IMR-90 (cell line): ENCODE results near the gene RAD21L1. TPM values are rescaled to one million over a fixed set of nuclear protein-coding genes. Genes with fewer than 3 reads are reported as not detected.

ENCODE experiments used
- ATAC-seq: fragments of 200-7000 bp; cut with Tn5 transposase; 2 replicates; pipeline ENCODE4 v1.9.1; 2020; ENCODE audit warnings: low read depth, mild to moderate bottlenecking, moderate library complexity
- BruUV-seq: library from RNA; stranded (reverse); fragments of 400-500 nt; replicated peaks from 2 replicates; lab custom pipeline; 2021; lab: Mats Ljungman, UMichigan
- CTCF ChIA-PET: fragments of 300-600 bp; formaldehyde crosslinking; extraction: SDS; loops from one replicate; lab custom pipeline; 2021; ENCODE audit warnings: antibody characterized with exemption; lab: Yijun Ruan, JAX
- POLR2A ChIA-PET: fragments of 300-600 bp; sonication (Branson Sonifier 250); formaldehyde crosslinking; loops from one replicate; lab custom pipeline; 2022; ENCODE audit warnings: antibody characterized with exemption; ENCODE audit not compliant: unreplicated experiment; lab: Charles Lee
- DNase-seq: peaks from one replicate; pipeline ENCODE4 v3.0.0; 2013
- H2AFZ ChIP-seq: replicated peaks from 2 replicates; pipeline ENCODE3; 2013; ENCODE audit warnings: low read length, mild to moderate bottlenecking; ENCODE audit not compliant: poor library complexity
- H2AK5ac ChIP-seq: 2 replicates; pipeline ENCODE4 v1.6.1; 2013; ENCODE audit warnings: low read depth, low read length, inconsistent platforms
- H2AK9ac ChIP-seq: replicated peaks from 2 replicates; pipeline ENCODE3; 2013; ENCODE audit warnings: mild to moderate bottlenecking, low read depth, low read length, moderate library complexity; ENCODE audit not compliant: poor library complexity
- H2BK120ac ChIP-seq: 2 replicates; pipeline ENCODE4 v1.6.1; 2013; ENCODE audit warnings: low read depth, low read length, inconsistent platforms
- H2BK15ac ChIP-seq: 3 replicates; pipeline ENCODE4 v1.6.1; 2013; ENCODE audit warnings: low read depth, low read length, inconsistent platforms
- H2BK20ac ChIP-seq: 2 replicates; pipeline ENCODE4 v1.6.1; 2013; ENCODE audit warnings: low read depth, mild to moderate bottlenecking, inconsistent platforms, low read length, moderate library complexity
- H2BK5ac ChIP-seq: 2 replicates; pipeline ENCODE4 v1.6.1; 2013; ENCODE audit warnings: mild to moderate bottlenecking, low read depth, low read length, inconsistent platforms; ENCODE audit not compliant: poor library complexity, severe bottlenecking
- H3K14ac ChIP-seq: replicated peaks from 2 replicates; pipeline ENCODE4 v1.6.1; 2013; ENCODE audit warnings: low read depth, low read length, inconsistent platforms
- H3K18ac ChIP-seq: 2 replicates; pipeline ENCODE4 v1.6.1; 2013; ENCODE audit warnings: low read depth, low read length, control low read depth
- H3K23ac ChIP-seq: 2 replicates; pipeline ENCODE4 v1.6.1; 2013; ENCODE audit warnings: low read depth, low read length, inconsistent platforms
- H3K27ac ChIP-seq: 2 replicates; pipeline ENCODE4 v1.5.1; 2013; ENCODE audit warnings: mild to moderate bottlenecking, control low read depth, low read length; ENCODE audit not compliant: insufficient read depth
- H3K27me3 ChIP-seq: 2 replicates; pipeline ENCODE4 v1.6.1; 2013; ENCODE audit warnings: low read length; ENCODE audit not compliant: control insufficient read depth, insufficient read depth
- H3K36me3 ChIP-seq: 2 replicates; pipeline ENCODE4 v1.6.1; 2013; ENCODE audit warnings: low read length, mixed read lengths; ENCODE audit not compliant: control insufficient read depth, insufficient read depth
- H3K4ac ChIP-seq: 2 replicates; pipeline ENCODE4 v1.6.1; 2013; ENCODE audit warnings: low read depth, low read length, inconsistent platforms
- H3K4me1 ChIP-seq: 2 replicates; pipeline ENCODE4 v1.6.1; 2013; ENCODE audit warnings: low read length, mixed read lengths; ENCODE audit not compliant: control insufficient read depth, insufficient read depth
- H3K4me2 ChIP-seq: 2 replicates; pipeline ENCODE4 v1.6.1; 2013; ENCODE audit warnings: low read depth, mild to moderate bottlenecking, control low read depth, low read length, moderate library complexity
- H3K4me3 ChIP-seq: 2 replicates; pipeline ENCODE4 v1.5.1; 2013; ENCODE audit warnings: low read depth, mild to moderate bottlenecking, control low read depth, low read length, moderate library complexity; ENCODE audit not compliant: insufficient read depth
- H3K56ac ChIP-seq: 2 replicates; pipeline ENCODE4 v1.6.1; 2013; ENCODE audit warnings: low read length, inconsistent platforms; ENCODE audit not compliant: insufficient read depth; ENCODE audit errors: extremely low read depth
- H3K79me1 ChIP-seq, 2 experiments: 2 replicates each; pipeline ENCODE4 v1.6.1; 2013; ENCODE audit warnings: low read length in 2 of 2, inconsistent platforms in 1 of 2, low read depth in 1 of 2
- H3K9ac ChIP-seq: 2 replicates; pipeline ENCODE4 v1.6.1; 2013; ENCODE audit warnings: low read depth, low read length, control low read depth
- H3K9me1 ChIP-seq: 2 replicates; pipeline ENCODE4 v1.6.1; 2013; ENCODE audit warnings: low read length, inconsistent platforms; ENCODE audit not compliant: insufficient read depth
- H3K9me3 ChIP-seq: 2 replicates; pipeline ENCODE4 v1.6.1; 2013; ENCODE audit warnings: low read length; ENCODE audit not compliant: control insufficient read depth, insufficient read depth
- H4K20me1 ChIP-seq: 2 replicates; pipeline ENCODE4 v1.6.1; 2013; ENCODE audit warnings: low read length, inconsistent platforms; ENCODE audit not compliant: insufficient read depth
- H4K5ac ChIP-seq: 2 replicates; pipeline ENCODE4 v1.6.1; 2013; ENCODE audit warnings: mild to moderate bottlenecking, low read depth, low read length, control low read depth
- H4K8ac ChIP-seq, 2 experiments: 2 replicates each; pipeline ENCODE4 v1.6.1; 2013; ENCODE audit warnings: low read depth in 2 of 2, low read length in 2 of 2, control low read depth in 1 of 2, inconsistent platforms in 1 of 2
- H4K91ac ChIP-seq: 2 replicates; pipeline ENCODE4 v1.6.1; 2013; ENCODE audit warnings: low read depth, low read length, inconsistent platforms; ENCODE audit not compliant: insufficient read depth
- CHD1 ChIP-seq: IDR thresholded peaks from 2 replicates; pipeline ENCODE4 v1.6.1; 2012; ENCODE audit warnings: low read depth, low read length, improper control_type of control experiment
- ELK1 ChIP-seq: fragments of 150-350 bp; IDR thresholded peaks from 2 replicates; pipeline ENCODE4 v1.6.1; 2016; ENCODE audit warnings: low read depth, mild to moderate bottlenecking, low read length, moderate library complexity, borderline replicate concordance
- FOS ChIP-seq: fragments of 150-350 bp; IDR thresholded peaks from 2 replicates; pipeline ENCODE4 v1.6.1; 2016; ENCODE audit warnings: low read depth, low read length
- MXI1 ChIP-seq: IDR thresholded peaks from 2 replicates; pipeline ENCODE4 v1.6.1; 2012; ENCODE audit warnings: low read depth, mild to moderate bottlenecking, low read length, moderate library complexity, borderline replicate concordance
- NFE2L2 ChIP-seq: fragments of 150-350 bp; IDR thresholded peaks from 2 replicates; pipeline ENCODE4 v1.6.1; 2016; ENCODE audit warnings: low read depth, mild to moderate bottlenecking, low read length
- POLR2A ChIP-seq: IDR thresholded peaks from 2 replicates; pipeline ENCODE4 v1.6.1; 2012; ENCODE audit warnings: mild to moderate bottlenecking, low read depth, low read length
- RCOR1 ChIP-seq: IDR thresholded peaks from 2 replicates; pipeline ENCODE4 v1.6.1; 2012; ENCODE audit warnings: mild to moderate bottlenecking, low read length, improper control_type of control experiment; ENCODE audit not compliant: insufficient replicate concordance
- RFX5 ChIP-seq: IDR thresholded peaks from 2 replicates; pipeline ENCODE4 v1.8.0; 2012; ENCODE audit warnings: low read depth, mild to moderate bottlenecking, low read length, moderate library complexity
- SMC3 ChIP-seq: fragments of 150-350 bp; IDR thresholded peaks from 2 replicates; pipeline ENCODE4 v1.6.1; 2016; ENCODE audit warnings: low read depth, mild to moderate bottlenecking, antibody characterized with exemption, low read length, moderate library complexity
- WGBS, 2 experiments: methylation state at CpG; one replicate each; pipeline versions ENCODE4 v1.1.5 to v1.1.7; 2013; ENCODE audit warnings: missing lambda C conversion rate in 2 of 2; ENCODE audit not compliant: insufficient read length in 1 of 2; ENCODE audit errors: extremely low coverage in 2 of 2; 5-methylcytosine and 5-hydroxymethylcytosine counted together
- dilution Hi-C: fragments of 300-500 bp; cut with HindIII; formaldehyde crosslinking; loops from one replicate; pipeline ENCODE4 v1.14.3; 2018; ENCODE audit warnings: low sequenced_read_pairs; ENCODE audit not compliant: unreplicated experiment
- in situ Hi-C: fragments of 300-500 bp; cut with MboI; formaldehyde crosslinking; loops from 3 replicates; pipeline ENCODE4 v1.14.3; 2019; ENCODE audit warnings: low sequenced_read_pairs, inconsistent platforms, mixed read lengths
- intact Hi-C: fragments of 100-400 bp; cut with micrococcal nuclease; formaldehyde crosslinking; loops from 2 replicates; pipeline ENCODE4 v1.10.0; 2022
- polyA plus RNA-seq, 3 experiments: library from polyadenylated mRNA; depleted of rRNA; stranded (reverse); fragments of >200 nt; gene quantifications; 2 replicates each; pipeline ENCODE4 v1.2.3, GENCODE V29; 2012; ENCODE audit warnings: low replicate concordance in 1 of 3
- total RNA-seq: library from RNA; depleted of rRNA; stranded (reverse); fragments of >200 nt; gene quantifications from 2 replicates; pipeline ENCODE4 v1.2.3, GENCODE V29; 2012

RAD21L1 gene
- total and polyA plus RNA-seq, 2 of the 4 experiments (the other 2 are of a cell fraction): not detected

- H3K9ac ChIP-seq: no peak overlapping the region
- no peak overlapping the region; the same call in 1 of the 2 replicates for H2BK20ac ChIP-seq
- H4K8ac ChIP-seq: no peak overlapping the region
- H3K27me3 ChIP-seq: peaks cover 5% of the 10 kb centered on the region
- no peak for DNase-seq
- H3K9me3 ChIP-seq: no peaks in the 10 kb centered on the region
- peak overlapping the region; percentile 4; the same call in 1 of the 2 replicates for H2AK5ac ChIP-seq
- H3K4me3 ChIP-seq: no peak overlapping the region
- ChIA-PET POLR2A (no interaction called here), CTCF (interaction anchor here (1.3 kb wide), 1 partner anchor 13 kb away, joined by 4 read pairs; no protein-coding TSS in a partner anchor)
- H3K79me1 ChIP-seq: no peaks in the 10 kb centered on the region
- H3K36me3 ChIP-seq: no peaks in the 10 kb centered on the region
- no peak for TF ChIP-seq SMC3
- no peak for TF ChIP-seq RFX5
- no peak for TF ChIP-seq ELK1
- no peak for TF ChIP-seq POLR2A
- TF ChIP-seq NFE2L2: no peak
- no peak for TF ChIP-seq CHD1
- no peak for TF ChIP-seq FOS
- no peak for TF ChIP-seq MXI1
- TF ChIP-seq RCOR1: no peak
- no peak overlapping the region for H3K14ac ChIP-seq
- peaks cover 3% of the 10 kb centered on the region for H3K4me1 ChIP-seq
- no peak overlapping the region for H3K27ac ChIP-seq
- in situ Hi-C loops: no loop called here
- H2AFZ ChIP-seq: no peak overlapping the region
- H4K91ac ChIP-seq: no peak overlapping the region
- no peak overlapping the region for H2BK5ac ChIP-seq
- intact Hi-C loops: no loop called here
- H4K5ac ChIP-seq: no peak overlapping the region
- no peak overlapping the region for H3K23ac ChIP-seq
- no peak overlapping the region for H3K4me2 ChIP-seq
- no TSS peak for BruUV-seq
- no peak overlapping the region for H3K4ac ChIP-seq
- H2BK120ac ChIP-seq: no peak overlapping the region
- 80% methylated on average over 1 of the region's 5 CpGs; no CpG with 5 or more reads in 1 of the 2 experiments for WGBS, 2 experiments
- peaks cover 3% of the 10 kb centered on the region; the same call in 1 of the 2 replicates for H4K20me1 ChIP-seq
- no peak overlapping the region for H3K18ac ChIP-seq
- ATAC-seq: no peak
- H3K56ac ChIP-seq: no peak overlapping the region
- dilution Hi-C loops: no loop called here
- no peak overlapping the region; the same call in 2 of the 3 replicates for H2BK15ac ChIP-seq
- H3K9me1 ChIP-seq: peaks cover 5% of the 10 kb centered on the region; the same call in 1 of the 2 replicates
- H2AK9ac ChIP-seq: no peak overlapping the region
These were observed 14.7 kb downstream of the RAD21L1 start for GRCh38 chr20:1240549-1240948.
